ENCODE results near the gene ZDHHC3.

DNA sequence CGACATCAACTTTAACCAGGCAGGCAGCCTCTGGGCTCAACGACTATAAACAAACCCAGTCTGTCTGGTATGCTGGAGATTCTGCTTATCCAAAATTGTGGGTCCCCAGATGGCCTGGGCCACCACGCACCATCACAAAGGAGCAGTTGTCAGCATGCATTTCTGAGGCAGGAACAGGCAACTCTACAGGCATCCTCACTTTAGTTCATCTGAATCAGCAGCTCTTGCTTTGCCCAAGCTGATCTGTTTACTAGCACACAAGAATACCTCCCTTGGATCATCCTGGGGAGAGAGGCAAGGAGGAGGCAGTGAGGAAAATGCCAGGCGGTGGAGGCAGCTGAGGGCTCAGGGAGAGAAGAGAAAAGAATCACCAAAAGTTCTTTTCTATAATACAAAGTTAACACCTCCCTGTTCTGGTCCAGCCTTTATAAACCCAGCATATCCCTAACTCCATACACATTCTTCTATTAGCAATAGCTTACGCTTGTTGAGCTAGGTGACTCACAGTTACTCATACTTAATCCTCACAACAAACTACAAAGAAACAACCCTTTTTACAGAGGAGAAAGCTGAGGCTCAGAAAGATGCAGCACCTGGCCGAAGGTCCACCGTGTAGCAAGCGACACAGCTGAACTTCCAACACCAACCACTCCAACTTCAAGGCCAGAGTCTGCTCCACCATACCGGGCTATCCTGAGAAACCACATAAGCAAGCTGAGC is 33.6 kb downstream of the ZDHHC3 start:
- TF ChIP-seq, protein P1, sequence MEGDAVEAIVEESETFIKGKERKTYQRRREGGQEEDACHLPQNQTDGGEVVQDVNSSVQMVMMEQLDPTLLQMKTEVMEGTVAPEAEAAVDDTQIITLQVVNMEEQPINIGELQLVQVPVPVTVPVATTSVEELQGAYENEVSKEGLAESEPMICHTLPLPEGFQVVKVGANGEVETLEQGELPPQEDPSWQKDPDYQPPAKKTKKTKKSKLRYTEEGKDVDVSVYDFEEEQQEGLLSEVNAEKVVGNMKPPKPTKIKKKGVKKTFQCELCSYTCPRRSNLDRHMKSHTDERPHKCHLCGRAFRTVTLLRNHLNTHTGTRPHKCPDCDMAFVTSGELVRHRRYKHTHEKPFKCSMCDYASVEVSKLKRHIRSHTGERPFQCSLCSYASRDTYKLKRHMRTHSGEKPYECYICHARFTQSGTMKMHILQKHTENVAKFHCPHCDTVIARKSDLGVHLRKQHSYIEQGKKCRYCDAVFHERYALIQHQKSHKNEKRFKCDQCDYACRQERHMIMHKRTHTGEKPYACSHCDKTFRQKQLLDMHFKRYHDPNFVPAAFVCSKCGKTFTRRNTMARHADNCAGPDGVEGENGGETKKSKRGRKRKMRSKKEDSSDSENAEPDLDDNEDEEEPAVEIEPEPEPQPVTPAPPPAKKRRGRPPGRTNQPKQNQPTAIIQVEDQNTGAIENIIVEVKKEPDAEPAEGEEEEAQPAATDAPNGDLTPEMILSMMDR (IDR thresholded peaks at IDR 0.05; ENCODE audit: borderline replicate concordance, extremely low read depth, low read length, poor library complexity, severe bottlenecking), result no peak
- TF ChIP-seq EZH2 (IDR thresholded peaks at IDR 0.05; ENCODE audit: borderline replicate concordance, low read depth, low read length, severe bottlenecking), result no peak

All from DND-41 (cell line).